Measurements from ENCODE around the gene AOC1.

AOC1 gene

DNA sequence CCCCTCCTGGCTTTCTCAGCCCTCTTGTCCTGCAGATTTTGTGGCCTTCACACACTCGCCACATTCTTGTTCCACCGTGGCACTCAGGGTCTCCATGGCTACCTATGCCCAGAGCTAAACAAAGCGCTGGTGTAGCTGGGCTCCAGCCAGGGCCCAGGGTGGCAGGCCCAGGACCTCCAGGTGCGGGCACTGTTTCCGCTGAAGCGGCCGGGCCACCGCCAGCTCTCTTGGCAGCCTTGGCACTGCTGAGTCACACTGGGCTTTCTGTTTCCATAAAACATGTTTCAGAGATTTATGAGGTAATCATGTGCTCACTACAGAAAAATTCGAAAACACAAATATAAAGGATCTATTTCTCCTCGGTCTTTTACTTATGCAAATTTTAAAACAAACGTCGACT lies 51.3 kb downstream of the AOC1 start:
- Histone ChIP-seq H3K4me2 (ENCODE audit: insufficient read depth, low read length, poor library complexity, severe bottlenecking) (no peak overlapping the region), H3K4ac (ENCODE audit: low read length) (no peak overlapping the region), H4K8ac (ENCODE audit: low read depth, low read length) (no peak overlapping the region), H3K36me3 (replicated peaks in 1 of 2; ENCODE audit: control insufficient read depth in 2 of 2, insufficient read depth in 2 of 2, low read length in 2 of 2) (no peaks in the 10 kb centered on the region), H3K9me3 (replicated peaks in 1 of 2; ENCODE audit: control insufficient read depth in 2 of 2, insufficient read depth in 1 of 2, low read depth in 1 of 2, low read length in 2 of 2) (no peaks in the 10 kb centered on the region), H3K4me1 (ENCODE audit: control insufficient read depth in 2 of 2, insufficient read depth in 1 of 2, low read depth in 1 of 2, low read length in 2 of 2) (peaks cover 0 to 8% of the 10 kb centered on the region in 2 donors), H2BK15ac (ENCODE audit: low read length) (no peak overlapping the region), H3K9ac (ENCODE audit: low read depth, low read length, poor library complexity) (no peak overlapping the region), H2BK12ac (ENCODE audit: low read length) (no peak overlapping the region), H3K14ac (ENCODE audit: low read length) (no peak overlapping the region), H2AFZ (ENCODE audit: low read length) (no peak overlapping the region), H3K18ac (ENCODE audit: low read length) (peak overlapping the region; percentile 19), H3K79me1 (ENCODE audit: low read depth, low read length) (no peaks in the 10 kb centered on the region), H2BK5ac (ENCODE audit: low read length) (no peak overlapping the region), H3K27me3 (ENCODE audit: control insufficient read depth in 3 of 3, insufficient read depth in 3 of 3, low read depth in 1 of 3, low read length in 3 of 3) (peaks cover 0 to 18% (median 0%) of the 10 kb centered on the region in 3 experiments), H3K4me3 (ENCODE audit: low read length in 2 of 2) (no peak overlapping the region), H2AK5ac (ENCODE audit: low read depth, low read length) (no peak overlapping the region), H4K91ac (ENCODE audit: low read depth, low read length, poor library complexity) (no peak overlapping the region), H3K23ac (ENCODE audit: low read depth, low read length, poor library complexity) (no peak overlapping the region), H3K27ac (replicated peaks; ENCODE audit: low read length) (no peak overlapping the region), H2BK120ac (ENCODE audit: low read depth, low read length) (no peak overlapping the region)
- DNase-seq (ENCODE audit: low spot score): no peak
- no CpG with 5 or more reads among the region's 12 CpGs for WGBS, 2 donors (ENCODE audit: extremely low coverage in 2 of 2, insufficient read length in 2 of 2, insufficient replicate concordance in 1 of 2)

DNA sequence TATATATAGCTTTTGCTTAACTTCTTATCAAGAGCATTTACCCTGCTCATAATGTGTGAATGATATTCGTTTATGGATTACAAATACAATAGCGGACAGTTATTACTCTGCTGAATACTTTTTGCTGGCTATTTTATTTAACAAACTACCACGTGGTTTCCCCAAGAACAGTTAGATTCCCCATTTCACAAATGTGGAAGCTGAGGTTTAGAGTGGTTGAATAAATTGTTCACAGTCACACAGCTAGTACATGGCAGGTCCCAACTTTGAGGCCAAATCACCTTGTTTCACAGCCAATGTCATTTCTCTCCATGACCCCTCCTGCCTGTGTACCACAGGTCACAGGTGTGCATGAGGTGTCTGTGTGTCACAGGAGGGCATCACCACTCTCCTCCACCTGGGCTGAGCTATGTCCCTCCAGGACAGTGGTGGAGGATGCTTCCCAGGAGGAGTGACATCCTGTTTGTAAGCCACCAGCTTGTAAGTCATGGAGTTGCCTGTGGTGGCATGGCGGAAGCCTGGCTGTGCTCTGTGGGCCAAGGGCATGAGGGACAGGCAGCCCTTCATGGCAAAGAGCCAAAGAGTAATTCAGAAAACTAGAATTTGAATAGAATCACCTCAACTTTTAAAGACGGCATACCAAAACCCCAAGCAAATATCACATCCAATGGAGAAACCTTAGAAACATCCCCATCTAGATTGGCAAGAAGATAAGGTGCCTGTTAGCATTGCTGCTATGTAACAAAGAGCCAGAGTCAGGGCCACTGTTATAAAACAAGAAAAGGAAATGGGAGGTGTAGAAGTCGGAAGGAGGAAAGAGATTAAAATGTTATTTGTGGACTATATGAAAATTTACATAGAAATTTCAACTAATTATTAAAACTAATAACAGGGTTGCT lies 51.9 kb downstream of the AOC1 start:
- no peak overlapping the region for H3K18ac ChIP-seq (ENCODE audit: low read length)
- H3K4ac ChIP-seq (ENCODE audit: low read length): no peak overlapping the region
- no peak overlapping the region for H2AK5ac ChIP-seq (ENCODE audit: low read depth, low read length)
- 100% methylated on average over 1 of the region's 6 CpGs; no CpG with 5 or more reads in 1 of the 2 donors for WGBS, 2 donors (ENCODE audit: extremely low coverage in 2 of 2, insufficient read length in 2 of 2, insufficient replicate concordance in 1 of 2)
- H3K36me3 ChIP-seq (replicated peaks in 1 of 2; ENCODE audit: control insufficient read depth in 2 of 2, insufficient read depth in 2 of 2, low read length in 2 of 2): no peaks in the 10 kb centered on the region
- H3K9me3 ChIP-seq (replicated peaks in 1 of 2; ENCODE audit: control insufficient read depth in 2 of 2, insufficient read depth in 1 of 2, low read depth in 1 of 2, low read length in 2 of 2): no peaks in the 10 kb centered on the region
- no peak overlapping the region for H3K4me2 ChIP-seq (ENCODE audit: insufficient read depth, low read length, poor library complexity, severe bottlenecking)
- H2AFZ ChIP-seq (ENCODE audit: low read length): no peak overlapping the region
- H3K79me1 ChIP-seq (ENCODE audit: low read depth, low read length): no peaks in the 10 kb centered on the region
- H3K14ac ChIP-seq (ENCODE audit: low read length): no peak overlapping the region
- no peak overlapping the region for H2BK12ac ChIP-seq (ENCODE audit: low read length)
- peak overlapping the region; percentile 1 for H3K9ac ChIP-seq (ENCODE audit: low read depth, low read length, poor library complexity)
- no peak overlapping the region for H2BK5ac ChIP-seq (ENCODE audit: low read length)
- no peak overlapping the region for H2BK15ac ChIP-seq (ENCODE audit: low read length)
- no peak overlapping the region for H4K8ac ChIP-seq (ENCODE audit: low read depth, low read length)
- peaks cover 0 to 12% (median 0%) of the 10 kb centered on the region in 3 experiments for H3K27me3 ChIP-seq (ENCODE audit: control insufficient read depth in 3 of 3, insufficient read depth in 3 of 3, low read depth in 1 of 3, low read length in 3 of 3)
- no peak overlapping the region for H3K23ac ChIP-seq (ENCODE audit: low read depth, low read length, poor library complexity)
- no peak for DNase-seq (ENCODE audit: low spot score)
- H3K4me1 ChIP-seq (ENCODE audit: control insufficient read depth in 2 of 2, insufficient read depth in 1 of 2, low read depth in 1 of 2, low read length in 2 of 2): peaks cover 0 to 8% of the 10 kb centered on the region in 2 donors
- H4K91ac ChIP-seq (ENCODE audit: low read depth, low read length, poor library complexity): no peak overlapping the region
- no peak overlapping the region for H2BK120ac ChIP-seq (ENCODE audit: low read depth, low read length)
- no peak overlapping the region for H3K27ac ChIP-seq (replicated peaks; ENCODE audit: low read length)
- peak overlapping the region in 1 of 2 donors; percentile 57 for H3K4me3 ChIP-seq (ENCODE audit: low read length in 2 of 2)

DNA sequence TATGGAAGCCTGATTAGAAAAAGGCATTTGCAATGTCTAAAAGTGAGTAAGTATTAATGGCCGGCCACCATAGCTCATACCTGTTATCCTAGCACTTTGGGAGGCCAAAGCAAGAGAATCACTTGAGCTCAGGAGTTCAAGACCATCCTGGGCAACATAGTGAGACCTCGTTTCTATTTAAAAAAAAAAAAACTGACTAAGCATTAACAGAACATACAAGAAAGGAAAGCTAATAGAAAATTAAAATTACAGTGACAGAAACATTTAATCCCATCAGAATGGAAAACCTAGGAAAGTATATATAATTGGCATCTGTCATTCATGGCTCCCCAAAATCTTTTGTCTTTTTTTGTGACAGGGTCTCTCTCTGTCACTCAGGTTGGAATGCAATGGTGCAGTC lies 55.9 kb downstream of the AOC1 start:
- Histone ChIP-seq H3K27me3 (ENCODE audit: control insufficient read depth in 3 of 3, insufficient read depth in 3 of 3, low read depth in 1 of 3, low read length in 3 of 3) (peaks cover 0 to 13% (median 0%) of the 10 kb centered on the region in 3 experiments), H3K4ac (ENCODE audit: low read length) (no peak overlapping the region), H3K9ac (ENCODE audit: low read depth, low read length, poor library complexity) (no peak overlapping the region), H3K9me3 (replicated peaks in 1 of 2; ENCODE audit: control insufficient read depth in 2 of 2, insufficient read depth in 1 of 2, low read depth in 1 of 2, low read length in 2 of 2) (peaks cover 0 to 4% of the 10 kb centered on the region in 2 donors), H3K79me1 (ENCODE audit: low read depth, low read length) (peaks cover 3% of the 10 kb centered on the region), H2BK120ac (ENCODE audit: low read depth, low read length) (no peak overlapping the region), H3K4me1 (ENCODE audit: control insufficient read depth in 2 of 2, insufficient read depth in 1 of 2, low read depth in 1 of 2, low read length in 2 of 2) (peaks cover 0 to 4% of the 10 kb centered on the region in 2 donors), H3K36me3 (replicated peaks in 1 of 2; ENCODE audit: control insufficient read depth in 2 of 2, insufficient read depth in 2 of 2, low read length in 2 of 2) (no peaks in the 10 kb centered on the region), H3K4me2 (ENCODE audit: insufficient read depth, low read length, poor library complexity, severe bottlenecking) (no peak overlapping the region), H3K23ac (ENCODE audit: low read depth, low read length, poor library complexity) (no peak overlapping the region), H3K18ac (ENCODE audit: low read length) (no peak overlapping the region), H2AK5ac (ENCODE audit: low read depth, low read length) (no peak overlapping the region), H2BK15ac (ENCODE audit: low read length) (no peak overlapping the region), H2AFZ (ENCODE audit: low read length) (no peak overlapping the region), H4K91ac (ENCODE audit: low read depth, low read length, poor library complexity) (no peak overlapping the region), H3K14ac (ENCODE audit: low read length) (no peak overlapping the region), H3K4me3 (ENCODE audit: low read length in 2 of 2) (no peak overlapping the region), H4K8ac (ENCODE audit: low read depth, low read length) (no peak overlapping the region), H2BK12ac (ENCODE audit: low read length) (no peak overlapping the region), H2BK5ac (ENCODE audit: low read length) (no peak overlapping the region), H3K27ac (replicated peaks; ENCODE audit: low read length) (no peak overlapping the region)
- no peak for DNase-seq (ENCODE audit: low spot score)
- no CpG with 5 or more reads among the region's 2 CpGs for WGBS, 2 donors (ENCODE audit: extremely low coverage in 2 of 2, insufficient read length in 2 of 2, insufficient replicate concordance in 1 of 2)

- Histone ChIP-seq H3K14ac (ENCODE audit: low read length) (no peak overlapping the region), H4K91ac (ENCODE audit: low read depth, low read length, poor library complexity) (no peak overlapping the region), H3K18ac (ENCODE audit: low read length) (no peak overlapping the region), H3K4me1 (ENCODE audit: control insufficient read depth in 2 of 2, insufficient read depth in 1 of 2, low read depth in 1 of 2, low read length in 2 of 2) (peaks cover 0 to 4% of the 10 kb centered on the region in 2 donors), H2BK120ac (ENCODE audit: low read depth, low read length) (no peak overlapping the region), H4K8ac (ENCODE audit: low read depth, low read length) (peak overlapping the region; percentile 65), H3K4me3 (ENCODE audit: low read length in 2 of 2) (no peak overlapping the region), H2BK15ac (ENCODE audit: low read length) (no peak overlapping the region), H2AFZ (ENCODE audit: low read length) (no peak overlapping the region), H3K36me3 (replicated peaks in 1 of 2; ENCODE audit: control insufficient read depth in 2 of 2, insufficient read depth in 2 of 2, low read length in 2 of 2) (no peaks in the 10 kb centered on the region), H3K4ac (ENCODE audit: low read length) (no peak overlapping the region), H2BK5ac (ENCODE audit: low read length) (no peak overlapping the region), H3K23ac (ENCODE audit: low read depth, low read length, poor library complexity) (no peak overlapping the region), H3K4me2 (ENCODE audit: insufficient read depth, low read length, poor library complexity, severe bottlenecking) (no peak overlapping the region), H3K27ac (replicated peaks; ENCODE audit: low read length) (no peak overlapping the region), H3K27me3 (ENCODE audit: control insufficient read depth in 3 of 3, insufficient read depth in 3 of 3, low read depth in 1 of 3, low read length in 3 of 3) (peaks cover 0 to 16% (median 0%) of the 10 kb centered on the region in 3 experiments), H3K79me1 (ENCODE audit: low read depth, low read length) (peaks cover 3% of the 10 kb centered on the region), H3K9me3 (replicated peaks in 1 of 2; ENCODE audit: control insufficient read depth in 2 of 2, insufficient read depth in 1 of 2, low read depth in 1 of 2, low read length in 2 of 2) (peaks cover 0 to 4% of the 10 kb centered on the region in 2 donors), H2BK12ac (ENCODE audit: low read length) (no peak overlapping the region), H2AK5ac (ENCODE audit: low read depth, low read length) (no peak overlapping the region), H3K9ac (ENCODE audit: low read depth, low read length, poor library complexity) (no peak overlapping the region)
- WGBS, 2 donors (ENCODE audit: extremely low coverage in 2 of 2, insufficient read length in 2 of 2, insufficient replicate concordance in 1 of 2): no CpG with 5 or more reads among the region's 8 CpGs
- DNase-seq (ENCODE audit: low spot score): no peak
Measured at GRCh38 chr7:150909200-150909995, 57.1 kb downstream of the AOC1 start.

Measured in neuronal stem cell (in vitro differentiated cells).